Mesenteric fat pad (tissue), 1 donor: ENCODE measurements around the gene DNAJC7. TPM values are rescaled to one million over a fixed set of nuclear protein-coding genes. Genes with fewer than 3 reads are reported as not detected.
"Not testable (repeated sequence)": the region's sequence is repeated elsewhere in the genome, so short reads cannot be mapped to it uniquely, and the experiment has no call there.

ENCODE experiments used
- DNase-seq: peaks from one replicate; pipeline ENCODE4 v3.0.0-alpha.2; 2020; ENCODE audit warnings: low spot score
- total RNA-seq: library from RNA; stranded (reverse); fragmentation: NEBNext Ultra II Directional; extraction: Animal tissue kit (Norgen Biotek cat#: 25700); gene quantifications from one replicate; pipeline ENCODE4 v1.2.1, GENCODE V29; 2021
- donor health status: DM: yes; HTN: yes; CAD: no.

Gene DNAJC7
- total RNA-seq, 1 donor from 2014 or later, result 74.8 TPM

DNA sequence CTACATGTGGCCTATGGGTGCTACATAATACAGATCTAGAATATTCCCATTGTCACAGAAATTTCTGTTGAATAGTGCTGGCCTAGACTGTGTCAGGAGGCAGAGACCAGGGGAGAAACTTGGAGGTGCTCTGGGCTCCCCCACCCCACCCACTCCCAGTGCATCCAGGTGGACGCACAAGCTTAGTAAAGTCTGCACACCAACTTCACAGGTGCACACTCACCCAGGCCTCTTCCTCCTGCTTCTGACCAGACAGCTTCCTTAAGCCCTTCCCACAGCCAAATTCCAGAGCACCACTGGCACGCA is 58.3 kb downstream of the DNAJC7 start:
- no peak for DNase-seq

DNA sequence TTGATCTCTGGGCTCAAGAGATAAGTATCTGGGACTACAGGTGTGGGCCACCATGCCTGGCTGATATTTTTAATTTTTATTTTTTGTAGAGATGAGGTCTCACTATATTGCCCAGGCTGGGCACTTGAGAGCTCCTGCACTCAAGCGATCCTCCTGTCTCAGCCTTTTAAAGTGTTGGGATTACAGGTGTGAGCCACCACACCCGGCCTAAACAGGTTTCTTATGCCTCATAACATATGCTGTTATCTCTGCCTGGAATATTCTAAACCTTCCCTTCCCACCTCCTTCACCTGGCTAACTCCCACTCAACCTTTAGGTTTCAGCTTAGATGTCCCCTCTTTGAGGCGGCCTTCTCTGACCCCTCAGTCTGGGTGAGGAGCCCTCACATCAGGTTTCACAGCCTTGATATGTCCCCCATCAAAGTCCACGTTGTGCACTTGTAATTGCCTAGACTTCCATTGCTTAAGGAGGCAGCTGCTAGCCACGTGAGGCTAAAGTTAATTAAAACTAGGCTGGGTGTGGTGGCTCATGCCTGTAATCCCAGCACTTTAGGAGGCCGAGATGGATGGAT is 59.3 kb downstream of the DNAJC7 start:
- DNase-seq, result no peak

- DNase-seq, result no peak
These were observed 60.0 kb downstream of the DNAJC7 start for GRCh38 chr17:41957031-41957868.

DNA sequence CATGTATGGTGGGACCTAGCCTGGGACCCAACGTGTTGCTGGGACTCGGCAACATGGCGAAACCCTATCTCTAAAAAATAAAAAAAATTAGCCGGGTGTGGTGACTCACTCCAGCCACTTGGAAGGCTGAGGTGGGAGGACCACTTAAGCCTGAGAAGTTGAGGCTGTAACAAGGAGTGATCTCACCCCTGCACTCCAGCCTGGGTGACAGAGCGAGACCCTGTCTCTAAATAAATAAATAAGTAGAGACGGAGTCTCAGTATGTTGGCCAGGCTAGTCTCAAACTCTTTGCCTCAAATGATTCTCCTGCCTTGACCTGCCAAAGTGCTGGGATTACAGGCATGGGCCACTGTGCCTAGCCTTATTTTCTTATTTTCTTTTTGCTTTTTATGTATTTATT is 60.7 kb downstream of the DNAJC7 start:
- no peak for DNase-seq

- DNase-seq, result no peak
These were observed 68.3 kb downstream of the DNAJC7 start for GRCh38 chr17:41948762-41949460.

DNA sequence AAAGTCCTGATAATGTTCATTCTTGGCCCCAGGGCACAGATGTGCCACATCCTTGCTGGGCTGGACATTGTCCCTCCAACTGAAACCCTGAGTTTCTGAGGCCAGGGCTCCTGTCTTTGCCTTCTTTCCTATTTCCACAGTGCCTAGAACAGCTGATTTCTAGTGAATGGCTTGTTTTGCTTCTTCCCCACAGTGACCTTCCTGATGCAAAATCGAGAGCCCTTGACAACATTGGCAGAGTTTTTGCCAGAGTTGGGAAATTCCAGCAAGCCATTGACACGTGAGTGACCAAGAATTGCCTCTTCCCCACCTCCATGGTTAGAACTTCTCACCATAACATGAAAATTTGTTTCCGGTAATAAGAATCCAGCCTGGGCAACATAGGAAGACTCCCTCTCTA is 72.3 kb downstream of the DNAJC7 start:
- no peak for DNase-seq

GRCh38 chr17:41943492-41943891 is 73.7 kb downstream of the DNAJC7 start:
- DNase-seq, result no peak

DNA sequence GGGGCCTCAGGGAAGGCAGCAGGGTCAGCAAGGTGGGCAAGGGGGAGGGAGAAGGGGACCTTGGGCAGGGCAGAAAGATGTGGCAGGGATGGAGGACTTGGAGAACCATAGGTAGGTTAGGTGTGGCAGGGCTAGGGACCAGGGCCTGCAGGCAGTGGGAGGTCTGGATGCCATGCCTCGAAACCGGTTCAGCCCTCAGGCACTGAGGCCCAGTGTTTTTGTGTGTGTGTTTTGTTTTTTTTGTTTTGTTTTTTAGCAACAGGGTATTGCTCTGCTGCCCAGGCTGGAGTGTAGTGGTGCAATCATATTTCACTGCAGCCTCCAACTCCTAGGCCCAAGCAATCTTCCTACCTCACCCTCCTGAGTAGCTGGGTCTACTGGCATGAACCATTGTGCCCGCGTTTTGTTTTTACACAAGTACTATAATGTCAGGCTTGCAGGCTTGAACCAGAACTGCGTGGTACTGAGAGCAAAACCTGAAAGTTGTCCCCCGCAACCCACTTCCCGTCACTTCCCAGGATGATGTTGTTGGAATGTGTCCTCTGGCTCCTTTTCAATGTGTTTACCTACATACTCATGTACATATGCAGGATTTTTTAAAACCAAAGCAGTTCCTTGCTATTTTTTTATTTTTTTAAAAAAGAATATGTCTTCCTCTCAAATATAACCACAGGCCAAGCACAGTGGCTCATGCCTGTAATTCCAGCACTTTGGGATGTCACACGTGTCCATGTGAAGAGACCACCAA is 74.4 kb downstream of the DNAJC7 start:
- DNase-seq, result no peak

DNA sequence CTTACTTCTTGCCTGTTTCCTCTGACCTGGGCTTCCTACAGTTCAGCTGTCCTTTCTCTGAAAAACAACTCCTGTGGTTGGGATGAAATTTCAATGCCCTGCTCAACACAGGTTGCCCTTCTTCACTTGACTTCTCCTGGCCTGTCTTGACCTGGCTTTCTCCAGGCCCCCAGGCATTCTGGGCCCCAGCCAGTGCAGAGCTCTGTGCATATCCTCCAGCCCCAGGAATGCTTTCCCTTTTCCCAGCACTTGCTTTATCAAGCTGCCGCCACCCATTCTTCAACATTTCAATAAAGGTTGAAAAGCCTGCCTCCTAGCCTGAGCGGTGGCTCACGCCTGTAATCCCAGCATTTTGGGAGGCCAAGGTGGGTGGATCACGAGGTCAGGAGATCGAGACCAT is 76.1 kb downstream of the DNAJC7 start:
- DNase-seq, result no peak

DNA sequence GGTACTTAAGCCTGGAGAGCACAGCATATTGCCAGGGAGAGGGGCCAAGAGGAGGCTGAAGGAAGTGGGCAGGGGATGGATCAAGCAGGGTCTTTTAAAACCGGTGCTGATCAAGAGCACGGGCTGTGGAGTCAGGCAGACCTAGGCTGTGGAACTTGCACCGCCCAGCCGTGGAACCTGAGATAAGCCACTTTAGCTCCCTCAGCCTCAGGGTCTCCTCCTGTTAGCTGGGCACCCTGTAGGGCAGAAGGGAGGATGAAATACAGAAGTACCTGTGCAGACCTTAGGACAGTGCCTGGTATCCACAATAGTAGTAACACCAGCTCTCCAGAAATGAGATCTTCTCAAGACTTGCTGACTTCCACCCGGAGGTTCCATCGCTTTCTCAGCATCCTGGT is 77.5 kb downstream of the DNAJC7 start:
- no peak for DNase-seq

DNA sequence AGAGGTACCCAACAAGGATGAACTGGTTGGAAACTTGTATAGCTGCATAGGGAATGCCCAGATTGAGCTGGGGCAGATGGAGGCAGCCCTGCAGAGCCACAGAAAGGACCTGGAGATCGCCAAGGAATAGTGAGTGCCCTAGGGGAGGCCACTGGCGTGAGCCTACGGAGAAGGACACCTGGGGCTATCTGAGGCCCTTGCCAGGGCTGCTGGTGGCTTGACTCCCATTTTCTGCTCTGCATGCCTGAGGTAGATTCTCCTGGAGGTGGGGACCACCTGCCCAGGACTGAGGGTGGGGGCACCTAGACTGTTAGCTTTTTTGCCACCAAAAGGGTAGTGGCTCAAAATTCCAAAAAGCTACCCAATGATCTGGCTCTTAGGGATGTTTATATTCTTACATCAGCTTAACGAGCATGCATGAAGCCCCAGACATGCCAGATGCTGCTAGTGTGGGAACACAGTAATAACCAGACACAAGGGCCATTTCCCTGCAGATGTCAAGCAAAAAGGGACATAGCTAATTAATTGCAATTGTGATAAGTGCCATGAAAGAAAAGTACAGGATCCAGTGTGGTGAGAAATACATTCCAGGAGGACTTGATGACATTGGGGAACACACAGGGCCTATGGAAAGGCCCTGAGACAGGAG is 78.1 kb downstream of the DNAJC7 start:
- no peak for DNase-seq

- no peak for DNase-seq
These were observed 79.0 kb downstream of the DNAJC7 start for GRCh38 chr17:41937970-41938954.

- no peak for DNase-seq
These were observed 81.6 kb downstream of the DNAJC7 start for GRCh38 chr17:41935641-41936040.

- no peak for DNase-seq
These were observed 84.3 kb downstream of the DNAJC7 start for GRCh38 chr17:41932816-41933389.

DNA sequence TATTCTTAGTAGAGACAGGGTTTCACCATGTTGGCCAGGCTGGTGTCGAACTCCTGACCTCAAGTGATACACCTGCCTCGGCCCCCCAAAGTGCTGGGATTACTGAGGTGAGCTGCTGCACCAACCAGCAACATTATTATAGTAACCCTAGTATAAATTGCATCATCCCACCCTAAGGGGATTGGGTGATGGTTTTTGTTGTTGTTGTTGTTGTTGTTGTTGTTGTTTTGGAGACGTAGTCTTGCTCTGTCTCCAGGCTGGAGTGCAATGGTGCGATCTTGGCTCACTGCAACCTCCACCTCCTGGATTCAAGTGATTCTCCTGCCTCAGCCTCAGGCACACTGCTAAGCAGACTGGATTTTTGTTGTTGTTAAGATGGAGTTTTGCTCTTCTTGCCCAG is 85.5 kb downstream of the DNAJC7 start:
- not testable (repeated sequence) for DNase-seq

DNA sequence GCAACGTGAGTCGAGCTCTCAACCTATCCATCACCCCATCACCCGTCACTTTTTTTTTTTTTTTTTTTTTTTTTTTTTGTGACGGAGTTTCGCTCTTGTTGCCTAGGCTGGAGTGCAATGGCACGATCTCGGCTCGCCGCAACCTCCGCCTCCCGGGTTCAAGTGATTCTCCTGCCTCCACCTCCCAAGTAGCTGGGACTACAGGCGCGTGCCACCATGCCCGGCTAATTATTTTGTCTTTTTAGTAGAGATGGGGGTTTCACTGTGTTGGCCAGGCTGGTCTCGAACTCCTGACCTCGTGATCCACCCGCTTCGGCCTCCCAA is 86.4 kb downstream of the DNAJC7 start:
- not testable (repeated sequence) for DNase-seq

DNA sequence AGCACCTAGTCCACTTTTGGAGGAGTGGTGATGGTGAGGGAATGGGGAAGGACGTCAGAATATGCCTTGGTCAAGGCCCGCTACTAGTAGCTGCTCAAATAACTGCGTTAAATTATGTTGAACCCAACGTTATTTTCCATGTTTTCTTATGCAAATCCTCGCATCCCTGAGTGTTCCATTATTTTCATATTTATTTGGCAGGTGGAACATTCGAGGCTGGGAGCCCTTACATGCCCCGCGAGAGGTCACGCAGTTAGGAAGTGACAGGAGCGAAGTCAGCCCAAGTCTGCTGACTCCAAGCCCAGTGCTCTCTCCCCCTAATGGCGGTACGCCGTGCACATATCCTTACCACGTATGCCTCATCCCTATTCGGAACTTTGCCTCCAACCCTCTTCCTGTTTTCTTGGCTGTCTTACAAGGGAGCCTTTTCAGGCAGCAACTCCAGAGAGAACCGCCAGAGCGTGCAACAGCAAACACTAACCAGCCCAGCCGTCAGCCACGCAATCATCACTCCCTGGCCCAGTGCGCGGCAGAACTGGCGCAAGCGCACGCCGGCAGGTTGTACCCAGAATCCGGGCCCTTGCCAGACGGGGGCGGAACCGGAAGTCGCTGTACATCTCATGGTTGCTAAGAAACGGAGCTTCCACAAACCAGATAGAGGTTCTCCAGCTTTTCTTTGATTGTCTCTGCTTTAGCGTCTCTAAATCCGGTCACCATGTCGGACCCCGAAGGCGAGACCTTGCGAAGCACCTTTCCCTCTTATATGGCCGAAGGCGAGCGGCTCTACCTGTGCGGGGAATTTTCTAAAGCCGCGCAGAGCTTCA is 87.0 kb downstream of the DNAJC7 start, which contains the start of gene ODAD4:
TSS of gene ODAD4 (plus strand) at position 609 of the 824 bp plus-strand sequence. CDS start at position 716, 107 bp downstream.
- DNase-seq, result peak; percentile 98

GRCh38 chr17:41928693-41929251 is 88.5 kb downstream of the DNAJC7 start:
- no peak for DNase-seq
